Measurements from ENCODE around the gene GOLT1A.

DNA sequence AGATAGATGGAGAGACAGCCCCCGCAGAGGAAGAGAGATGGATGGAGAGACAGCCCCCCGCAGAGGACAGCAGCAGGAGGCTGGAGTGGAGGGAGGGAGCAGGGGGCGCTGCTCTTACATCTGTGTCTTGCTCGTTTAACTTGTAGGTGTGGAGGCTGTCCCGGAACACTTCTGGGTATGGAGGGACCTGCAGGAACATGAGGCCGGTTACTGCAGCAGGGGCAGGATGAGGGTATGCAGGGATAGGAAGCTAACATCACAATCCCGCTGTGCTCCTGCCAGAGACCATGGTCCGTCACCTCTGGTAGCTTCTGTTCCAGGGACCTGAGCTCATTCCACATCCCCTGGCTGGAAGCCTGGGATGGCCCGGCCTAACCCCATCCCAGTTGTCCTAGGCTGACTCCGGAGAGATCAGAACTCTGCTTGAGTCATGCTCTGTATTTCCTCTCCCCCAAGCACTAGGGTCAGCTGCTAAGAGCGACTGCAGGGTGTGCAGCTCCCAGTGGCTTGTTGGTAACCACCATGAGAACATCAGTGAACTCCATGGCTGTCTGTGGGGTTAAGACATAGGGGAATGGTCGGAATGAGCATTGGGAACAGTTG lies 36.7 kb upstream of the GOLT1A start:
- TF ChIP-seq ZFP36 (IDR thresholded peaks at IDR 0.05; ENCODE audit: borderline replicate concordance, partially characterized antibody) (no peak), POLR2A (IDR thresholded peaks at IDR 0.05; ENCODE audit: low read length) (no peak), CEBPB (IDR thresholded peaks at IDR 0.05) (no peak), MYC (IDR thresholded peaks at IDR 0.05; ENCODE audit: borderline replicate concordance, low read length) (no peak)
- TF ChIP-seq, protein P1, sequence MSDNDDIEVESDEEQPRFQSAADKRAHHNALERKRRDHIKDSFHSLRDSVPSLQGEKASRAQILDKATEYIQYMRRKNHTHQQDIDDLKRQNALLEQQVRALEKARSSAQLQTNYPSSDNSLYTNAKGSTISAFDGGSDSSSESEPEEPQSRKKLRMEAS (IDR thresholded peaks at IDR 0.05) = no peak
- TF ChIP-seq, protein P2, sequence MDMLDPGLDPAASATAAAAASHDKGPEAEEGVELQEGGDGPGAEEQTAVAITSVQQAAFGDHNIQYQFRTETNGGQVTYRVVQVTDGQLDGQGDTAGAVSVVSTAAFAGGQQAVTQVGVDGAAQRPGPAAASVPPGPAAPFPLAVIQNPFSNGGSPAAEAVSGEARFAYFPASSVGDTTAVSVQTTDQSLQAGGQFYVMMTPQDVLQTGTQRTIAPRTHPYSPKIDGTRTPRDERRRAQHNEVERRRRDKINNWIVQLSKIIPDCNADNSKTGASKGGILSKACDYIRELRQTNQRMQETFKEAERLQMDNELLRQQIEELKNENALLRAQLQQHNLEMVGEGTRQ (IDR thresholded peaks at IDR 0.05) = no peak
- TF ChIP-seq, protein P3, sequence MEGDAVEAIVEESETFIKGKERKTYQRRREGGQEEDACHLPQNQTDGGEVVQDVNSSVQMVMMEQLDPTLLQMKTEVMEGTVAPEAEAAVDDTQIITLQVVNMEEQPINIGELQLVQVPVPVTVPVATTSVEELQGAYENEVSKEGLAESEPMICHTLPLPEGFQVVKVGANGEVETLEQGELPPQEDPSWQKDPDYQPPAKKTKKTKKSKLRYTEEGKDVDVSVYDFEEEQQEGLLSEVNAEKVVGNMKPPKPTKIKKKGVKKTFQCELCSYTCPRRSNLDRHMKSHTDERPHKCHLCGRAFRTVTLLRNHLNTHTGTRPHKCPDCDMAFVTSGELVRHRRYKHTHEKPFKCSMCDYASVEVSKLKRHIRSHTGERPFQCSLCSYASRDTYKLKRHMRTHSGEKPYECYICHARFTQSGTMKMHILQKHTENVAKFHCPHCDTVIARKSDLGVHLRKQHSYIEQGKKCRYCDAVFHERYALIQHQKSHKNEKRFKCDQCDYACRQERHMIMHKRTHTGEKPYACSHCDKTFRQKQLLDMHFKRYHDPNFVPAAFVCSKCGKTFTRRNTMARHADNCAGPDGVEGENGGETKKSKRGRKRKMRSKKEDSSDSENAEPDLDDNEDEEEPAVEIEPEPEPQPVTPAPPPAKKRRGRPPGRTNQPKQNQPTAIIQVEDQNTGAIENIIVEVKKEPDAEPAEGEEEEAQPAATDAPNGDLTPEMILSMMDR (IDR thresholded peaks at IDR 0.05) = no peak

Data from A549 (cell line).